DND-41 (cell line): ENCODE data around the gene ST8SIA3.

Experiments used
- ATAC-seq: fragments of 200-7000 bp; cut with Tn5 transposase; 3 replicates; pipeline ENCODE4 v1.9.1; 2021; ENCODE audit warnings: low read depth; ENCODE audit not compliant: insufficient read depth
- DNase-seq: peaks from one replicate; pipeline ENCODE4 v3.0.0-alpha.2; 2020
- H2AFZ ChIP-seq: 2 replicates; pipeline ENCODE4 v1.6.0; 2012; ENCODE audit warnings: low read depth, low read length
- H3K27ac ChIP-seq: 2 replicates; pipeline ENCODE4 v1.5.1; 2012; ENCODE audit warnings: low read length, inconsistent platforms
- H3K27me3 ChIP-seq: fragments of 200-600 bp; sonication (generic); 2 replicates; pipeline ENCODE4 v1.6.0; 2012; ENCODE audit warnings: low read length, mild to moderate bottlenecking, inconsistent platforms; ENCODE audit not compliant: insufficient read depth, poor library complexity
- H3K36me3 ChIP-seq: 2 replicates; pipeline ENCODE4 v1.5.1; 2012; ENCODE audit warnings: low read length, inconsistent platforms; ENCODE audit not compliant: insufficient read depth
- H3K4me1 ChIP-seq: 2 replicates; pipeline ENCODE4 v1.5.1; 2012; ENCODE audit warnings: mild to moderate bottlenecking, low read length; ENCODE audit not compliant: insufficient read depth
- H3K4me2 ChIP-seq: 2 replicates; pipeline ENCODE4 v1.6.0; 2012; ENCODE audit warnings: mild to moderate bottlenecking, moderate library complexity, low read length, inconsistent platforms; ENCODE audit not compliant: insufficient read depth
- H3K4me3 ChIP-seq, 2 experiments: fragments of 200-600 bp in 1 of 2; shearing (Covaris generic) in 1 of 2; 2 replicates each; pipeline ENCODE4 v1.5.1; 2012 to 2016; ENCODE audit warnings: inconsistent platforms in 2 of 2, low read length in 2 of 2, mild to moderate bottlenecking in 2 of 2, low read depth in 1 of 2, moderate library complexity in 1 of 2
- H3K79me2 ChIP-seq: 2 replicates; pipeline ENCODE4 v1.6.0; 2012; ENCODE audit warnings: low read length, inconsistent platforms; ENCODE audit not compliant: insufficient read depth
- H3K9ac ChIP-seq: 2 replicates; pipeline ENCODE4 v1.6.0; 2012; ENCODE audit warnings: low read depth, mild to moderate bottlenecking, inconsistent platforms, low read length, moderate library complexity
- H3K9me3 ChIP-seq: 2 replicates; pipeline ENCODE4 v1.5.1; 2012; ENCODE audit warnings: low read length, moderate library complexity, mild to moderate bottlenecking, inconsistent platforms; ENCODE audit not compliant: insufficient read depth, severe bottlenecking
- H4K20me1 ChIP-seq: 2 replicates; pipeline ENCODE4 v1.6.0; 2012; ENCODE audit warnings: low read length; ENCODE audit not compliant: insufficient read depth
- CTCF ChIP-seq: IDR thresholded peaks from 2 replicates; pipeline ENCODE4 v1.5.1; 2012; ENCODE audit warnings: borderline replicate concordance, low read length, moderate library complexity, mild to moderate bottlenecking; ENCODE audit not compliant: poor library complexity, severe bottlenecking; ENCODE audit errors: extremely low read depth
- EZH2 ChIP-seq: IDR thresholded peaks from 3 replicates; pipeline ENCODE4 v1.6.1; 2012; ENCODE audit warnings: borderline replicate concordance, low read depth, mild to moderate bottlenecking, moderate library complexity, low read length, inconsistent platforms; ENCODE audit not compliant: severe bottlenecking

Gene ST8SIA3

GRCh38 chr18:57346876-57347275 lies 5.5 kb upstream of the ST8SIA3 start:
- Histone ChIP-seq H4K20me1 (no peaks in the 10 kb centered on the region), H3K4me2 (no peak overlapping the region), H3K27me3 (peaks cover 17% of the 10 kb centered on the region), H3K9me3 (no peaks in the 10 kb centered on the region), H2AFZ (no peak overlapping the region), H3K4me3 (no peak overlapping the region), H3K27ac (no peak overlapping the region), H3K4me1 (no peaks in the 10 kb centered on the region), H3K36me3 (no peaks in the 10 kb centered on the region), H3K9ac (no peak overlapping the region), H3K79me2 (no peaks in the 10 kb centered on the region)
- TF ChIP-seq EZH2, result no peak
- TF ChIP-seq CTCF, result no peak
- no peak for ATAC-seq
- no peak for DNase-seq

- no peaks in the 10 kb centered on the region for H3K79me2 ChIP-seq
- no peaks in the 10 kb centered on the region for H3K9me3 ChIP-seq
- H3K4me2 ChIP-seq, result no peak overlapping the region
- no peak overlapping the region for H3K9ac ChIP-seq
- no peaks in the 10 kb centered on the region for H3K4me1 ChIP-seq
- no peak overlapping the region for H3K27ac ChIP-seq
- no peak for TF ChIP-seq CTCF
- TF ChIP-seq EZH2, result no peak
- H3K4me3 ChIP-seq, result no peak overlapping the region
- H3K36me3 ChIP-seq, result no peaks in the 10 kb centered on the region
- H3K27me3 ChIP-seq, result peaks cover 17% of the 10 kb centered on the region
- ATAC-seq, result no peak
- H4K20me1 ChIP-seq, result no peaks in the 10 kb centered on the region
- no peak for DNase-seq
- H2AFZ ChIP-seq, result no peak overlapping the region
Observed at GRCh38 chr18:57347784-57348183, 4.6 kb upstream of the ST8SIA3 start.

- ATAC-seq (no peak), DNase-seq (no peak)
- Histone ChIP-seq H3K4me3 (no peak overlapping the region), H3K4me2 (no peak overlapping the region), H3K27me3 (no peaks in the 10 kb centered on the region), H3K79me2 (no peaks in the 10 kb centered on the region), H3K4me1 (no peaks in the 10 kb centered on the region), H4K20me1 (no peaks in the 10 kb centered on the region), H3K9me3 (no peaks in the 10 kb centered on the region), H2AFZ (no peak overlapping the region), H3K36me3 (no peaks in the 10 kb centered on the region), H3K27ac (no peak overlapping the region), H3K9ac (no peak overlapping the region)
- no peak for TF ChIP-seq CTCF
- no peak for TF ChIP-seq EZH2
Observed at GRCh38 chr18:57352761-57353136, 392 bp downstream of the ST8SIA3 start.
